Sigmoid colon (tissue), 7 donors: ENCODE results near the gene MPV17L2. TPM values are rescaled to one million over a fixed set of nuclear protein-coding genes. Genes with fewer than 3 reads are reported as not detected.

Experiments
- DNase-seq: peaks from one replicate; pipeline ENCODE4 v3.0.0-alpha.2; 2019
- H3K27ac ChIP-seq, 4 donors: fragments of 200-600 bp; sonication (generic); one replicate each; pipeline ENCODE4 v1.5.1; 2016 to 2019; ENCODE audit warnings: mild to moderate bottlenecking in 1 of 4
- H3K27me3 ChIP-seq, 3 donors: fragments of 200-600 bp; sonication (generic); one replicate each; pipeline ENCODE4 v1.5.1; 2019; ENCODE audit warnings: mild to moderate bottlenecking in 1 of 3
- H3K36me3 ChIP-seq, 4 donors: fragments of 200-600 bp; sonication (generic); one replicate each; pipeline ENCODE4 v1.5.1; 2016 to 2019
- H3K4me1 ChIP-seq, 4 donors: fragments of 200-600 bp; sonication (generic); one replicate each; pipeline ENCODE4 v1.5.1; 2017 to 2019
- H3K4me3 ChIP-seq, 4 donors: fragments of 200-600 bp; sonication (generic); one replicate each; pipeline ENCODE4 v1.5.1; 2017 to 2019; ENCODE audit warnings: mild to moderate bottlenecking in 2 of 4, moderate library complexity in 1 of 4
- H3K9me3 ChIP-seq, 4 donors: fragments of 200-600 bp in 3 of 4; sonication (generic) in 3 of 4; one replicate each; pipeline versions ENCODE4 v1.5.1 to v1.6.1; 2013 to 2019
- EP300 ChIP-seq, 4 donors: sonication (generic); formaldehyde crosslinking; IDR thresholded peaks; one replicate each; pipeline ENCODE4 v1.6.1; 2017; ENCODE audit warnings: antibody characterized with exemption in 4 of 4
- POLR2A ChIP-seq, 2 donors: fragments of 450-650 bp; IDR thresholded peaks; one replicate each; pipeline ENCODE4 v1.6.1; 2016; ENCODE audit warnings: antibody characterized with exemption in 2 of 2, mild to moderate bottlenecking in 2 of 2, moderate library complexity in 2 of 2
- POLR2AphosphoS5 ChIP-seq, 4 donors: sonication (generic); formaldehyde crosslinking; IDR thresholded peaks; one replicate each; pipeline ENCODE4 v1.6.1; 2017; ENCODE audit warnings: antibody characterized with exemption in 4 of 4
- WGBS, 2 donors: extraction: QIAGEN DNeasy Blood & Tissue Kit; methylation state at CpG; one replicate each; pipeline ENCODE4 v1.1.7; 2013; 5-methylcytosine and 5-hydroxymethylcytosine counted together
- intact Hi-C: fragments of 100-400 bp; cut with DNase I; formaldehyde crosslinking; loops from one replicate; pipeline ENCODE4 v1.15.1; 2023
- polyA plus RNA-seq, 3 donors: library from polyadenylated mRNA; stranded (reverse); fragments of 200-250 nt; gene quantifications; one replicate each; pipeline ENCODE4 v1.2.3, GENCODE V29; 2013
- total RNA-seq, 4 donors: library from RNA; depleted of rRNA; stranded (reverse); fragments of >200 nt; gene quantifications; one replicate each; pipeline ENCODE4 v1.1.0, GENCODE V29; 2016
- TF ChIP-seq, protein P1 (sequence below), 4 experiments: fragments of 450-650 bp in 3 of 4; fragments of 200-600 bp in 1 of 4; IDR thresholded peaks; one replicate each; pipeline ENCODE4 v1.5.1; 2016 to 2019; ENCODE audit warnings: antibody characterized with exemption in 4 of 4, mild to moderate bottlenecking in 3 of 4, moderate library complexity in 2 of 4
- donor health status: healthy with polysubstance abuse.
- donor health status: Bipolar disorder and iron deficiency.
- donor health status: healthy.

The MPV17L2 gene
- total and polyA plus RNA-seq, 7 donors: 9.0 to 37.3 (median 18.9) TPM

- H3K4me3 ChIP-seq: peak overlapping the region; percentile 21 to 49 (median 38)
These were observed 31.7 kb downstream of the MPV17L2 start for GRCh38 chr19:18224525-18225354.

GRCh38 chr19:18225355-18225701 is 32.3 kb downstream of the MPV17L2 start:
- H3K4me3 ChIP-seq: peak overlapping the region in 1 of 4 donors; percentile 49
- 17 to 27% methylated on average over 16 of the region's 16 CpGs for WGBS, 2 donors

More at GRCh38 chr19:18224525-18225354, 31.7 kb downstream of the MPV17L2 start:
- H3K9me3 ChIP-seq: no peaks in the 10 kb centered on the region
- peak overlapping the region; percentile 4 to 72 (median 44) for H3K27ac ChIP-seq
- no peak for TF ChIP-seq EP300 (IDR thresholded peaks at IDR 0.05)
- TF ChIP-seq, protein P1, sequence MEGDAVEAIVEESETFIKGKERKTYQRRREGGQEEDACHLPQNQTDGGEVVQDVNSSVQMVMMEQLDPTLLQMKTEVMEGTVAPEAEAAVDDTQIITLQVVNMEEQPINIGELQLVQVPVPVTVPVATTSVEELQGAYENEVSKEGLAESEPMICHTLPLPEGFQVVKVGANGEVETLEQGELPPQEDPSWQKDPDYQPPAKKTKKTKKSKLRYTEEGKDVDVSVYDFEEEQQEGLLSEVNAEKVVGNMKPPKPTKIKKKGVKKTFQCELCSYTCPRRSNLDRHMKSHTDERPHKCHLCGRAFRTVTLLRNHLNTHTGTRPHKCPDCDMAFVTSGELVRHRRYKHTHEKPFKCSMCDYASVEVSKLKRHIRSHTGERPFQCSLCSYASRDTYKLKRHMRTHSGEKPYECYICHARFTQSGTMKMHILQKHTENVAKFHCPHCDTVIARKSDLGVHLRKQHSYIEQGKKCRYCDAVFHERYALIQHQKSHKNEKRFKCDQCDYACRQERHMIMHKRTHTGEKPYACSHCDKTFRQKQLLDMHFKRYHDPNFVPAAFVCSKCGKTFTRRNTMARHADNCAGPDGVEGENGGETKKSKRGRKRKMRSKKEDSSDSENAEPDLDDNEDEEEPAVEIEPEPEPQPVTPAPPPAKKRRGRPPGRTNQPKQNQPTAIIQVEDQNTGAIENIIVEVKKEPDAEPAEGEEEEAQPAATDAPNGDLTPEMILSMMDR (IDR thresholded peaks at IDR 0.05): no peak
- TF ChIP-seq POLR2AphosphoS5 (IDR thresholded peaks at IDR 0.05): no peak
- TF ChIP-seq POLR2A (IDR thresholded peaks at IDR 0.05): no peak
- no peaks in the 10 kb centered on the region for H3K36me3 ChIP-seq
- WGBS, 2 donors: 3% methylated on average over 81 of the region's 81 CpGs
- DNase-seq: peak; percentile 100
- intact Hi-C loops: loop anchor here (1.0 to 2.0 kb wide), 2 partner anchors 19 to 74 kb away; no protein-coding TSS in a partner anchor
- H3K27me3 ChIP-seq: peaks cover 0 to 53% (median 31%) of the 10 kb centered on the region in 3 donors
- peaks cover 0 to 44% (median 36%) of the 10 kb centered on the region in 4 donors for H3K4me1 ChIP-seq

DNA sequence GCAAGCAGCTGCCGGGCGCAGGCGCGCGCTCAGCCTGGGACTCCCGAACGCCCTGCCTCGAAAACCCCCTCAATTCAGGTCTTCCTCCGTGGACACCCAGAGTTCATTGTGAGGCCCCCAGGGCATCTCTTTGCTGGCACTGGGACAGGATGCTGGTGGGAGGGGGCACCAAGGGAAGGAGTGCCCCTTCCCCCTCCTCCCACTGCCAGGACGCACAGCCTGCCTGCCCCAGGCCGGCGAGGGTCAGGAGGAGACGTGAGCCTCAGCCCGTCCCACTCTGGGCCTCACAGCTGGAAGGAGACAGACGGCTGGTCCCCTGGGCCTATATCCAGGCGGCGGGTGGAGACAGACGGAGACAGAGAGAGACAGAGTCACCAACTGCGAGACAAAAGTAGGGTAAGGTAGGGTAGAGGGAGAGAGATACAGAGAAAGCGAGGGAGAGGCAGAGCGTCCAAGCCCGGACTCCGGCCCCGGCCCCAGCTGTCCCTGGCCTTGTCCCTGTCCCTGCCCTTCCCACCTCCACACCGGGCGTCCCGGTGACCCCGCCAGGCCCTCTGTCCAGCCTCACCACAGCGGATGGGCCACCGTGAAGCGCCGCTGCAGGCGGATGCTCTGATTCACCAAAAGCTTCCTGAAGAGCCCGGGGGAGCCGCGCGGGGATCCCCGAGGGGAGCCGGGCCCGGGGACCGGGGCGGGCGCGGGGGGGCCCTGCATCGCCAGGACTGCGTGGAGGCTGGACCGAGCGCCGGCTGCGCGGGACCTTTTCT is 32.9 kb downstream of the MPV17L2 start, which contains the start of gene PDE4C:
Gene PDE4C, minus strand, starts transcription at position 737 of the 767 bp plus-strand sequence. Its CDS starts 23 bp downstream, at position 714.
- WGBS, 2 donors: 4 to 6% methylated on average over 51 of the region's 51 CpGs
- H3K27ac ChIP-seq: peak within 1 kb of the TSS; percentile 25 to 72 (median 44)
- peaks cover 0 to 57% (median 22%) of the 10 kb centered on the region in 3 donors for H3K27me3 ChIP-seq
- peak within 1 kb of the TSS in 2 of 4 donors; percentile 26 to 49 for H3K4me3 ChIP-seq
- TF ChIP-seq, protein P1 (IDR thresholded peaks at IDR 0.05): no peak
- TF ChIP-seq EP300 (IDR thresholded peaks at IDR 0.05) (no peak), POLR2AphosphoS5 (IDR thresholded peaks at IDR 0.05) (no peak), POLR2A (IDR thresholded peaks at IDR 0.05) (no peak)
- H3K36me3 ChIP-seq: no peaks in the 10 kb centered on the region
- peak; percentile 74 for DNase-seq
- H3K4me1 ChIP-seq: peaks cover 0 to 45% (median 36%) of the 10 kb centered on the region in 4 donors
- intact Hi-C loops: loop anchor here (2.0 kb wide), 1 partner anchor 75 kb away; no protein-coding TSS in a partner anchor
- H3K9me3 ChIP-seq: no peaks in the 10 kb centered on the region

More at GRCh38 chr19:18225355-18225701, 32.3 kb downstream of the MPV17L2 start:
- no peak for TF ChIP-seq EP300 (IDR thresholded peaks at IDR 0.05)
- TF ChIP-seq, protein P1 (IDR thresholded peaks at IDR 0.05): no peak
- no peak for TF ChIP-seq POLR2A (IDR thresholded peaks at IDR 0.05)
- TF ChIP-seq POLR2AphosphoS5 (IDR thresholded peaks at IDR 0.05): no peak
- H3K9me3 ChIP-seq: no peaks in the 10 kb centered on the region
- peaks cover 0 to 44% (median 36%) of the 10 kb centered on the region in 4 donors for H3K4me1 ChIP-seq
- DNase-seq: no peak
- intact Hi-C loops: loop anchor here (2.0 kb wide), 1 partner anchor 75 kb away; no protein-coding TSS in a partner anchor
- H3K36me3 ChIP-seq: no peaks in the 10 kb centered on the region
- peaks cover 0 to 57% (median 28%) of the 10 kb centered on the region in 3 donors for H3K27me3 ChIP-seq
- H3K27ac ChIP-seq: peak overlapping the region; percentile 4 to 72 (median 44)

- intact Hi-C loops: no loop called here
- TF ChIP-seq POLR2AphosphoS5 (IDR thresholded peaks at IDR 0.05): peak; percentile 16 to 90 (median 68)
- TF ChIP-seq, protein P1 (IDR thresholded peaks at IDR 0.05): no peak
- TF ChIP-seq EP300 (IDR thresholded peaks at IDR 0.05): peak in 1 of 4 donors; percentile 53
- no peaks in the 10 kb centered on the region for H3K36me3 ChIP-seq
- DNase-seq: peak; percentile 74
- H3K9me3 ChIP-seq: no peaks in the 10 kb centered on the region
- peak overlapping the region in 2 of 4 donors; percentile 53 to 72 for H3K27ac ChIP-seq
- 80 to 84% methylated on average over 18 of the region's 18 CpGs for WGBS, 2 donors
- peaks cover 0 to 51% (median 36%) of the 10 kb centered on the region in 4 donors for H3K4me1 ChIP-seq
- peaks cover 3 to 57% (median 20%) of the 10 kb centered on the region in 3 donors for H3K27me3 ChIP-seq
- no peak overlapping the region for H3K4me3 ChIP-seq
These were observed 34.1 kb downstream of the MPV17L2 start for GRCh38 chr19:18226956-18227780.
